CD4-positive, alpha-beta T cell treated with Interleukin-6 for 4 hours (primary cell): ENCODE data around the gene TMEM237.

Experiments used
- DNase-seq: peaks from one replicate; pipeline ENCODE4 v3.0.0-alpha.2; 2020; ENCODE audit warnings: mixed read lengths

TMEM237 gene

GRCh38 chr2:201639205-201639604 is 4.1 kb downstream of the TMEM237 start:
- no peak for DNase-seq

- DNase-seq, result no peak
Measured at GRCh38 chr2:201638326-201638725, 5.0 kb downstream of the TMEM237 start.

- DNase-seq, result no peak
Measured at GRCh38 chr2:201633661-201634249, 9.5 kb downstream of the TMEM237 start.

- DNase-seq, result no peak
Measured at GRCh38 chr2:201631041-201631440, 12.3 kb downstream of the TMEM237 start.

- DNase-seq, result no peak
Measured at GRCh38 chr2:201630577-201630976, 12.7 kb downstream of the TMEM237 start.

GRCh38 chr2:201628545-201628944 is 14.8 kb downstream of the TMEM237 start:
- no peak for DNase-seq

- no peak for DNase-seq
Measured at GRCh38 chr2:201622306-201622970, 20.9 kb downstream of the TMEM237 start.

GRCh38 chr2:201621293-201621999 is 21.9 kb downstream of the TMEM237 start:
- no peak for DNase-seq

- no peak for DNase-seq
Measured at GRCh38 chr2:201618744-201619662, 24.3 kb downstream of the TMEM237 start.

GRCh38 chr2:201608021-201608420 is 35.3 kb downstream of the TMEM237 start:
- DNase-seq, result no peak

GRCh38 chr2:201607568-201607967 is 35.7 kb downstream of the TMEM237 start:
- no peak for DNase-seq

- DNase-seq, result no peak
Measured at GRCh38 chr2:201600906-201601305, 42.4 kb downstream of the TMEM237 start.

GRCh38 chr2:201597397-201597796 is 45.9 kb downstream of the TMEM237 start:
- DNase-seq, result no peak

GRCh38 chr2:201580486-201580885 is 62.8 kb downstream of the TMEM237 start:
- no peak for DNase-seq

- DNase-seq, result no peak
Measured at GRCh38 chr2:201579536-201579935, 63.8 kb downstream of the TMEM237 start.

GRCh38 chr2:201575971-201576370 is 67.3 kb downstream of the TMEM237 start:
- DNase-seq, result no peak

GRCh38 chr2:201574766-201575165 is 68.5 kb downstream of the TMEM237 start:
- DNase-seq, result no peak

- no peak for DNase-seq
Measured at GRCh38 chr2:201572846-201573508, 70.3 kb downstream of the TMEM237 start.
